NB4 (cell line): ENCODE measurements around the gene THBS4.

Experiments
- DNase-seq: peaks from one replicate; pipeline ENCODE4 v3.0.0; 2010; ENCODE audit warnings: low read depth
- H3K4me3 ChIP-seq: one replicate; pipeline ENCODE4 v1.5.1; 2011; ENCODE audit warnings: mild to moderate bottlenecking, low read depth, low read length, moderate library complexity
- CTCF ChIP-seq: IDR thresholded peaks from one replicate; pipeline ENCODE4 v1.5.1; 2012; ENCODE audit warnings: low read depth, low read length
- MAX ChIP-seq: IDR thresholded peaks from 2 replicates; pipeline ENCODE4 v1.6.1; 2011; ENCODE audit warnings: low read depth, low read length
- MYC ChIP-seq: IDR thresholded peaks from 2 replicates; pipeline ENCODE4 v1.6.1; 2011; ENCODE audit warnings: low read depth, low read length
- POLR2A ChIP-seq: IDR thresholded peaks from 2 replicates; pipeline ENCODE4 v1.6.1; 2011; ENCODE audit warnings: mild to moderate bottlenecking; ENCODE audit not compliant: insufficient read length; ENCODE audit errors: extremely low read depth

The THBS4 gene

DNA sequence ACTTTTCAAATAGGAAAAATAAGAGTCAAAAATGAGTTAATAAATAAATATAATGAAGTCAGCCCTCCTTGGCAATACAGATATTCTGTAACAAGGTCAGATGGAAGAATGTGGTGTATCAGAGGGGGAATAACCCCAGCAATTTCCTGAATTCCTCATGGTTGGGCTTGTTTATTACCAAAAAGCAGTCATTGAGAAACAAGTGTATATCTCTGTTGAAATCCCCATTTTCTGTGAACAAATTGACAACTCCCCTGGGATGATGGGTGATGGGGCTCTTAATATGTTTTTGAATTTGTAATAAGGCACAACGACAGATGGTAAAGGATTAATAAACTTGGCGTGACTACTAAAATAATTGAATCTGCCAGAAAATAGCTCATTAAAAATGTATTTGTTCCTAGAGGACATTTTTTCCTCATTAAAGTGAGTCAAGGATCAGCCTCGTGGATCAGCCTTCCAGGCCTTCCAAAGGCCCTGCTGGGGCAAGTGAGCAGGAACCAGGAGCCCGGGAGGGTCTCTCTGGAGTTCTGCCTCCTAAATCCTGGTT lies 34.2 kb downstream of the THBS4 start:
- no peak for TF ChIP-seq CTCF
- TF ChIP-seq POLR2A: no peak
- TF ChIP-seq MYC: no peak
- no peak overlapping the region for H3K4me3 ChIP-seq
- DNase-seq: no peak

- H3K4me3 ChIP-seq: no peak overlapping the region
- peak; percentile 49 for DNase-seq
- TF ChIP-seq CTCF (no peak), MAX (no peak), POLR2A (no peak), MYC (no peak)
Observed at GRCh38 chr5:80069918-80070318, 34.8 kb downstream of the THBS4 start.

DNA sequence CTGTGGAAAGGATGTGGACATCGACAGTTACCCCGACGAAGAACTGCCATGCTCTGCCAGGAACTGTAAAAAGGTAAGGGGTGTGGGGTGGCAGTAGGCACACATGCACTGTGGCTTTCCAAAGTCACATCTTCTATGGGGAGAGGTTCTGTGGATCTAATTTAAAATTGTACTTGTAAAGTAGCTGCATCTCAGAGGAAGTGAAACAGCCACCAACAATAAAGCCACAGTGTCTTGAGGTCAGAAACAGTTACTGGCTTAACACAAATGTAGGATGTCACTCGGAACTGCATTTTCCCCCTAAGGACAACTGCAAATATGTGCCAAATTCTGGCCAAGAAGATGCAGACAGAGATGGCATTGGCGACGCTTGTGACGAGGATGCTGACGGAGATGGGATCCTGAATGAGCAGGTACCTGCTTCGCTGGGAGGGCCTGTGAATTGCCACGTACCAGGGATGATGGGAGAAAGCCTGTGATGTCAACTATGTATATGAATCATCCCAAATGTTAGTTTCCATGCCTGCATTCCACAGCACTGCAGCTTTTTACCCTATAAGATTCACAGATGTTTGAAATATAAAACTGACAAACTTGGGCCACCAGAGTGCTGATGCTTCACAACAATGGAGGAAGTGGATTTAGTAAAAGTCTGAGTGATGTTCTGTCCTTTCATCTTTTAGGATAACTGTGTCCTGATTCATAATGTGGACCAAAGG lies 35.3 kb downstream of the THBS4 start:
- no peak for TF ChIP-seq MYC
- no peak for TF ChIP-seq MAX
- TF ChIP-seq CTCF: no peak
- no peak for TF ChIP-seq POLR2A
- peak; percentile 43 for DNase-seq
- no peak overlapping the region for H3K4me3 ChIP-seq

DNA sequence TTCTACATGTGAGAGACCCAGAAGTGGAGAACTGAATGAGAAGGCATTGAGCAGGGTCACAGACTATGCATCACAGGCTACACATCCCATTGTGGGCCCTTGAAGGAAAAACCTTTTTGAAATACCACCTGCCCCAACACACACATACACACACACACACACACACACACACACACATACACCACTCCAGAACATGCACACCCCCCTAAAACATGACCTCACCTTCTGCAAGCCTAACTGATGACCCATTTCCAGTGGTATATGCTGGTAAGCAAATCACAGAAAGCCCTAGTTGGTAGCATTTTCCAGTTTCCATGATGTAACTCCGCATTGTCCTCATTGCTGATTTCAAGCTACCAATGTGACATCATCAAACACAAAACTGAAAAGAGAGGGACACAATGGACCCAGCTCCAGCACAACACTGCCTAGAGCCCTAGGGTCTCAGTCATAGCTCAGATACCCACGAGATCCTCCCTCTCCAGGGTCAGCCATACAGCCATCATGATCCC lies 36.4 kb downstream of the THBS4 start:
- DNase-seq: no peak
- TF ChIP-seq POLR2A (no peak), MAX (no peak), MYC (no peak), CTCF (no peak)
- H3K4me3 ChIP-seq: no peak overlapping the region

DNA sequence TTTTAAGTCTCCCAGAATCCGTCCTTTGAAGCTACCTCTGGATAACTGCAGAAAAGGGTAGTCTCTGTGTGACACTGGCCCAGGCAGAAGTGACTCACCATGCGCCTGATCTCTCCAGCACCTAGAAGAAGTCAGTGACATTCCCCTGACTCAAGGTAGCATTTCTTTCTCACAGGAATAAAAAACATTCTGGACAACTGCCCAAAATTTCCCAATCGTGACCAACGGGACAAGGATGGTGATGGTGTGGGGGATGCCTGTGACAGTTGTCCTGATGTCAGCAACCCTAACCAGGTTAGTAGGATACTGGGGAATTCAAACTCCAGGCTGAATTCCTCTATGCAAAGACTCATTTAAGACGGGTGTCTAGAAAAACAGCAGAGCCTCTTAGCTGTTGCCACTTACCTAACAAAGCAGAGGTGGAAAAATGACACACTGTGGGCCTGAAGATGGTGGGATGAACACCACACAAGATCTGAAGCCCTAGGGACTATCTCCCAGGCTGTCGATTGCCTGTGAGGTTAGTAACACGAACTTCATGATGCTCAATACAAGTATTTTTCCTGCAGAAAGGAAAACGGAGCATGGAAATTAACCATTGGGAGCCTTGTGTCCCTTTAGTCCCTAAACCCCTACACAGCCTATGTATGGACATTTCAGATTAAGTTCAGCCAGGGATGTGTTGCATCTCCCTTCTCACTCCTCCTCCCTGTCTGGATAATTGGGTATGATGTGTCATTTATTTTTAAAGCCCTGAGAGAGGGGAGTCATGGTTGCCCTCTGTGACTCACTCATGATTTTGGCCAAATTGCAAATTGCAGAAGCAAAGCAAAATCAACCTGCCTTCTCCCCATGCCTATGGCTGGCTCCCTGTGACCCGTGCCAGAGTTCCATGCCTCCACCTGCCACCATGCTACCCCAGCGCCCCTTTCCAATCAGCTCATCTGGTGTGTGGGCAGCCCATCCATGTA lies 37.2 kb downstream of the THBS4 start:
- H3K4me3 ChIP-seq: no peak overlapping the region
- peak; percentile 27 for DNase-seq
- TF ChIP-seq MYC (no peak), POLR2A (no peak), MAX (no peak), CTCF (no peak)
